ENCODE results near the gene ZBTB17.

Gene ZBTB17

DNA sequence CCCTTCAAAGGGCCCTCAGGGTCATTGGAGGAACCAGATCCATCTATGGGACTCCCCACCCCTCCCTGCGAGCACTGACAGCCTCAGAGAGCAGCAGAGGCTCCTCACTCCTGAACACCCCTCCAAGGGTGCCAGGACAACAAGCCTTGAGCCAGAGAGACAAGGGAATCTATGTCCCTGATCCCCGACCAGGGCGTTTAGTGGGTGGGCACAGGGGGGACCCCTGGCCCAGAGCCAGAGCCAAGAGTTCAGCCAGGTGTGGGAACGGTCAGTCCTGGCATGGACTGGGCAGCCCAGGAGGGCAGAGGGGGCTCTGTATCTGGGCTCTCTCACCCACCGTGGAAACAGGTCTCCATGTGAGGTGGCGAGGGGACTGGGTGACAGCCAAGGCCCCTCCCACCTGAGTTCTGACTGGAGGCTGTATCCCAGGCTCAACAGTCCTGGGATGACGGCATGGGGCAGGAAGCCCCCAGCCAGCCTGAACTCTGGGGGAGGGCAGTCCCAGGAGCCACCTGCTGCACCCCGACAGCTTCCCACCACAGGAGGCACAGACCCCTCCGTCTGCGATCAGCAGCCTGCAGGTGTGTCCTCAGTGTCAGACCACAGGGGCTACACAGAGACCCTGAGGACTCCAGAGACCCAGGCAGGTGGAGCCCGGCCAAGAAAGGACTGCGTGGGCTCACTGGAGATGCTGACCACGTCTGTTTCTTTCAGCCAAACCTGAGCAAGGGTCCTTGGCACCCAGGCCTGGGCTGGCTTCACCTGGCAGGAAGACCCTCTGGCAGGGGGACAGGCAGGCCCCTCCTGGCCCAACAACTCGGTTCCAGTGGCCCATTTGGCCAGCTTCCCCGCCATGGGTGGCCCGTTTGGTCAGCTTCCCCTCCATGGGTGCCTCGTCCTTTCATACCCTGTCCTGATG, 16.9 kb upstream of the ZBTB17 start:
- no peak for DNase-seq
- Histone ChIP-seq H3K4me3 (ENCODE audit: low read depth, low read length) (no peak overlapping the region), H3K36me3 (no peaks in the 10 kb centered on the region), H3K27ac (no peak overlapping the region), H3K27me3 (ENCODE audit: insufficient read depth, low read depth, severe bottlenecking) (no peaks in the 10 kb centered on the region), H3K9me3 (ENCODE audit: severe bottlenecking) (no peaks in the 10 kb centered on the region)
- TF ChIP-seq, protein P1, sequence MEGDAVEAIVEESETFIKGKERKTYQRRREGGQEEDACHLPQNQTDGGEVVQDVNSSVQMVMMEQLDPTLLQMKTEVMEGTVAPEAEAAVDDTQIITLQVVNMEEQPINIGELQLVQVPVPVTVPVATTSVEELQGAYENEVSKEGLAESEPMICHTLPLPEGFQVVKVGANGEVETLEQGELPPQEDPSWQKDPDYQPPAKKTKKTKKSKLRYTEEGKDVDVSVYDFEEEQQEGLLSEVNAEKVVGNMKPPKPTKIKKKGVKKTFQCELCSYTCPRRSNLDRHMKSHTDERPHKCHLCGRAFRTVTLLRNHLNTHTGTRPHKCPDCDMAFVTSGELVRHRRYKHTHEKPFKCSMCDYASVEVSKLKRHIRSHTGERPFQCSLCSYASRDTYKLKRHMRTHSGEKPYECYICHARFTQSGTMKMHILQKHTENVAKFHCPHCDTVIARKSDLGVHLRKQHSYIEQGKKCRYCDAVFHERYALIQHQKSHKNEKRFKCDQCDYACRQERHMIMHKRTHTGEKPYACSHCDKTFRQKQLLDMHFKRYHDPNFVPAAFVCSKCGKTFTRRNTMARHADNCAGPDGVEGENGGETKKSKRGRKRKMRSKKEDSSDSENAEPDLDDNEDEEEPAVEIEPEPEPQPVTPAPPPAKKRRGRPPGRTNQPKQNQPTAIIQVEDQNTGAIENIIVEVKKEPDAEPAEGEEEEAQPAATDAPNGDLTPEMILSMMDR (IDR thresholded peaks at IDR 0.05; ENCODE audit: low read depth, low read length) = no peak

DNA sequence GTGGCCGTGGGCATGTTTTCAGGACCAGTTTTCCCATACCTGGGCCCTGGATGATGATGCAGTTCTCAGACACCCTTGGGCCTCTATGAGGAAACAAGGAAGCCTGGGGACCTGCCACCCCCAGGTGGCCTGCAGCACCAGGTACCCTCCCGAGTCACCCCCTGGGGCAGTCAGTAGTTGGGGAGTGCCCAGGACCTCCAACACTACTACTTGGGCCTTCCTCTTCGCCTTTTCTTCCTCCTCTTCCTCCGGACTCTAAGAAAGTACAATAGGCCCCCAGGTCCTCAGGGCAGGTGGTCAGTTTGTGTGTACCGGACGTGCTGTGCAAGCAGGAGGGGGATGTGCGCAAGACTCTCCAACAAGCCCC, 16.3 kb upstream of the ZBTB17 start:
- Histone ChIP-seq H3K27me3 (ENCODE audit: insufficient read depth, low read depth, severe bottlenecking) (no peaks in the 10 kb centered on the region), H3K9me3 (ENCODE audit: severe bottlenecking) (no peaks in the 10 kb centered on the region), H3K27ac (no peak overlapping the region), H3K4me3 (ENCODE audit: low read depth, low read length) (no peak overlapping the region), H3K36me3 (no peaks in the 10 kb centered on the region)
- DNase-seq = no peak
- TF ChIP-seq, protein P1 (IDR thresholded peaks at IDR 0.05; ENCODE audit: low read depth, low read length) = no peak

DNA sequence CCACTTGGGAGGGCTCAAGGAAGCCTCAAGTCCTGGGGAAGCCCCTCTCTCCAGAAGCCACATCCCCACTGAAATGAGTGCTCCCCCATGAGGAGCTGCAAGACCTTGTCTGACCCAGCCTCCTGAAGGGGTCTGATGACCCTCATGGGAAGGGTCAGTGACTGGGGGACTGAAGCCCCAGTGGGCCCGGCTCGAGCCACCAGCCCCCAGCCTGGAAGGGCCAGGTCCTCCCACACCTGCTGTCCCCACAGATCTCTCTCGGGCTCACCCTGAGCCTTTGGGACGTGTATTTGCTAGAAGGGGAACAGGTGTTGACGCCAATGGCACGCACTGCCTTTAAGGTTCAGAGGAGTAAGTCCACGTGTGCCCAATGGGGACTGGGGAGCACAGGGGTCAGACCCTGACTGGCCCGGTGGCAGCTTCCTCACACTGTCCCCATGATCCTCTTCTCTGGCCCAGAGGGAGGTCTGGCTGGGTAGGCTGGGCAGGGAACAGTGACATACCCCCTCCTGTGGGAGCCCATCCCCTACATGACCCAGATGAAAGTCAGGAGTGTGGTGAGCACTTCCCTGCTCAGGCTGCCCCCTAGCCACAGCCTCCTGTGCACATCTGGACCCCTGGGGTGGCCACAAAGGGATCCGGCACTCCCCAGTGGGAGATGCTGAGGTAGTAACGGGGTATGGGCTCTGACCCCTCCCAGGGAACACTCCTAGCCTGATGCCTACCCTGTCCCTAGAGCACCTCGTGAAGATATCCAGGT, 15.7 kb upstream of the ZBTB17 start:
- Histone ChIP-seq H3K27ac (no peak overlapping the region), H3K27me3 (ENCODE audit: insufficient read depth, low read depth, severe bottlenecking) (no peaks in the 10 kb centered on the region), H3K4me3 (ENCODE audit: low read depth, low read length) (no peak overlapping the region), H3K36me3 (no peaks in the 10 kb centered on the region), H3K9me3 (ENCODE audit: severe bottlenecking) (no peaks in the 10 kb centered on the region)
- TF ChIP-seq, protein P1 (IDR thresholded peaks at IDR 0.05; ENCODE audit: low read depth, low read length) = no peak
- DNase-seq = no peak

DNA sequence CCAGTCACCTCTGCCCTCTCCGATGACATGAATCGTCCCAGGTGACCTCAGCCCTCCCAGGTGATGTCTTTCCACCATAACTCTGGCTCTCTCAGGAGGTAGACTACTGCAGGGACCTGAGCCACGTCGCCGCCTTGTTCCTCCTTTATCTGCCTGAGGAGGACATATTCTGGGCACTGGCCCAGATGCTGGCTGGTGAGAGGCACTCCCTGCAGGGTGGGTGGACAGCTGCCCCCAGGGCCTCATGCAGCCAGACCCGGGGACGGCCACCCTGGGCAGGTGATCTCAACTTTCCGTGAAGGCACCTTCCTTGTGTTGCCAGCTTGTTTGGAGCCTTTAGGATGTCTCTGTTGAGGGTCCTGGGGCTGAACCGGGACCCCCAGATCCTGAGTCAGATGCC, 13.9 kb upstream of the ZBTB17 start:
- DNase-seq = no peak
- H3K9me3 ChIP-seq (ENCODE audit: severe bottlenecking) = no peaks in the 10 kb centered on the region
- no peaks in the 10 kb centered on the region for H3K36me3 ChIP-seq
- H3K27ac ChIP-seq = no peak overlapping the region
- no peaks in the 10 kb centered on the region for H3K27me3 ChIP-seq (ENCODE audit: insufficient read depth, low read depth, severe bottlenecking)
- TF ChIP-seq, protein P1 (IDR thresholded peaks at IDR 0.05; ENCODE audit: low read depth, low read length) = no peak
- H3K4me3 ChIP-seq (ENCODE audit: low read depth, low read length) = no peak overlapping the region

DNA sequence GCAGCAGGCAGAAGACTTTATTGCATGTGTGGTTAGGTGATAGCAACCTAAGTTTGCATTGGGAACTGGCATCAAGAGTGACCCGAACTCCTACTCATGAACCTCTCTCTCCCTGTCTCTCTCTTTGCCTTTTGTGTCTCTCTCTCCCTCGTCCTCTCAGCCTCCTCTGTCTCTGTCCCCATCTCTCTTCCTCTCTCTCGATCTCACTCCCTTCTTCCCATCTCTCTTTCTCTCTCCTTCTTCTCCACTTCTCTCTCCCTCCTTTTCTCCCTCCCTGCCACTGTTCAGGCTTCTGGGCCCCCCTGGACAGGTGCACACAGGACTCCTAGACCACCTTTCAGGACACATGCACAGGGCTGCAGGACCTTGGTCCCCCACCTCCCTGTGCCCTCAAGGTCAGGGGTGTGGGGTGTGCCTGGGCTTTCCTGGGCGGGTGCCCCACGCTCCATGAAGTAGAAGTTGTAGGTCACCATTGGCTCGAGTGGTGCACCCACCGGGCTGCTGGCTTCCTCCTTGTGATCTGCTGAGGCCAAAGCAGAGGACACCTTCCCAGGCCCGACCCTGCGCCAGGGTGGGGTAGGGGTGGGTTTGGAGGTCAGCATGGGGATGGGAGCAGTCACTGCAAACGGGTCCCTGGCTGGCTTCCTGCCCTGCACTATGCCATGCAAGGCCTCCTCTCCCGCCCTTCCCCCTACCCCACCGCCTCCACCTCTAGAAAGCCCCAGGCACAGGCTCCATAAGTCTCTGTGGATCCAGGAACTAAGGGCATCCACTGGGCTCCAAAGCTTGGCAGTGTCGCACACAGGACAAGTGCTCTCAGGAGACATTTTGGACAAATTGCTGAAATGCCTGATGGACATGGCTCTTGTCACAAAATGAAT, 13.2 kb upstream of the ZBTB17 start:
- no peak for DNase-seq
- Histone ChIP-seq H3K36me3 (no peaks in the 10 kb centered on the region), H3K27me3 (ENCODE audit: insufficient read depth, low read depth, severe bottlenecking) (no peaks in the 10 kb centered on the region), H3K9me3 (ENCODE audit: severe bottlenecking) (no peaks in the 10 kb centered on the region), H3K27ac (no peak overlapping the region), H3K4me3 (ENCODE audit: low read depth, low read length) (no peak overlapping the region)
- TF ChIP-seq, protein P1 (IDR thresholded peaks at IDR 0.05; ENCODE audit: low read depth, low read length) = no peak

Measured in WERI-Rb-1 (cell line).